GM12878 (cell line): ENCODE data around the gene MCF2L2.

Source experiments
- BHLHE40 ChIP-seq, 2 experiments: fragments of 450-650 bp in 1 of 2; IDR thresholded peaks; 2 replicates each; pipeline ENCODE4 v1.6.1; 2011 to 2017; ENCODE audit warnings: low read depth in 2 of 2, borderline replicate concordance in 1 of 2, improper control_type of control experiment in 1 of 2, low read length in 1 of 2, mild to moderate bottlenecking in 1 of 2
- CEBPB ChIP-seq, 2 experiments: fragments of 150-350 bp in 1 of 2; IDR thresholded peaks; 2 replicates each; pipeline ENCODE4 v1.6.1; 2012 to 2014; ENCODE audit warnings: low read depth in 2 of 2, low read length in 2 of 2, borderline replicate concordance in 1 of 2, inconsistent platforms in 1 of 2
- CEBPZ ChIP-seq: fragments of 150-350 bp; IDR thresholded peaks from 2 replicates; pipeline ENCODE4 v1.6.1; 2016; ENCODE audit warnings: low read depth, low read length
- EP300 ChIP-seq, 2 experiments: fragments of 150-350 bp in 1 of 2; IDR thresholded peaks; 2 replicates each; pipeline ENCODE4 v1.6.1; 2011 to 2012; ENCODE audit warnings: low read depth in 2 of 2, low read length in 2 of 2, borderline replicate concordance in 1 of 2, improper control_type of control experiment in 1 of 2, inconsistent platforms in 1 of 2; ENCODE audit not compliant: control insufficient read depth in 1 of 2
- HDGF ChIP-seq: fragments of 450-650 bp; IDR thresholded peaks from 2 replicates; pipeline ENCODE4 v1.6.1; 2016; ENCODE audit warnings: antibody characterized with exemption
- MEF2A ChIP-seq: IDR thresholded peaks from 2 replicates; pipeline ENCODE4 v1.6.1; 2011; ENCODE audit warnings: low read depth, mild to moderate bottlenecking, low read length, moderate library complexity; ENCODE audit not compliant: insufficient read depth
- POLR2A ChIP-seq: IDR thresholded peaks from 2 replicates; pipeline ENCODE4 v1.6.1; 2011; ENCODE audit warnings: low read depth, mild to moderate bottlenecking, low read length
- POLR2AphosphoS5 ChIP-seq: IDR thresholded peaks from 2 replicates; pipeline ENCODE4 v1.6.1; 2011; ENCODE audit warnings: mild to moderate bottlenecking, low read length, inconsistent platforms
- RUNX3 ChIP-seq: IDR thresholded peaks from 2 replicates; pipeline ENCODE4 v1.6.1; 2012; ENCODE audit warnings: low read length, inconsistent platforms
- SUZ12 ChIP-seq: fragments of 200-600 bp; sonication (generic); IDR thresholded peaks from one replicate; pipeline ENCODE4 v1.6.1; 2018; ENCODE audit warnings: antibody characterized with exemption, mild to moderate bottlenecking; ENCODE audit not compliant: unreplicated experiment
- ZBTB11 ChIP-seq: fragments of 450-650 bp; formaldehyde crosslinking; IDR thresholded peaks from 2 replicates; pipeline ENCODE4 v1.5.0; 2022; ENCODE audit warnings: mild to moderate bottlenecking, missing genetic modification characterization

GRCh38 chr3:183357564-183358079 lies 70.8 kb downstream of the MCF2L2 start:
- TF ChIP-seq ZBTB11 (CRISPR knock-in tag) (no peak), CEBPZ (no peak), HDGF (no peak), BHLHE40 (IDR thresholded peaks at IDR 0.05; ENCODE audit: borderline replicate concordance in 1 of 2, low read depth in 2 of 2, low read length in 1 of 2) (no peak), POLR2A (no peak), MEF2A (no peak), SUZ12 (no peak), EP300 (IDR thresholded peaks at IDR 0.05; ENCODE audit: borderline replicate concordance in 1 of 2, control insufficient read depth in 1 of 2, low read depth in 2 of 2, low read length in 2 of 2) (no peak), RUNX3 (no peak), CEBPB (IDR thresholded peaks at IDR 0.05; ENCODE audit: borderline replicate concordance in 1 of 2, low read depth in 2 of 2, low read length in 2 of 2) (no peak), POLR2AphosphoS5 (no peak)
